CD4-positive, alpha-beta memory T cell (primary cell): ENCODE data around the gene CELA3B. TPM values are rescaled to one million over a fixed set of nuclear protein-coding genes. Genes with fewer than 3 reads are reported as not detected.
"Not testable (repeated sequence)": the region's sequence is repeated elsewhere in the genome, so short reads cannot be mapped to it uniquely, and the experiment has no call there.

Source experiments
- CTCF ChIA-PET: fragments of 350-600 bp; sonication (Branson Sonifier 250); formaldehyde crosslinking; loops from one replicate; lab custom pipeline; 2021; ENCODE audit warnings: inconsistent platforms; ENCODE audit not compliant: partially characterized antibody; lab: Charles Lee
- POLR2A ChIA-PET: fragments of 350-600 bp; sonication (Branson Sonifier 250); formaldehyde crosslinking; loops from one replicate; lab custom pipeline; 2021; ENCODE audit not compliant: partially characterized antibody; lab: Charles Lee
- DNase-seq, 5 donors: peaks; one replicate each; pipeline versions ENCODE4 v3.0.0 to v3.0.0-alpha.2; 2020 to 2022; ENCODE audit warnings: mixed read lengths in 1 of 5
- H3K27ac ChIP-seq: one replicate; pipeline ENCODE4 v1.7.0; 2013; ENCODE audit warnings: low read depth, low read length
- H3K27me3 ChIP-seq: 2 replicates; pipeline ENCODE4 v1.7.0; 2013; ENCODE audit warnings: mild to moderate bottlenecking, low read length, moderate library complexity; ENCODE audit not compliant: insufficient read depth
- H3K36me3 ChIP-seq: 2 replicates; pipeline ENCODE4 v1.7.0; 2013; ENCODE audit warnings: mild to moderate bottlenecking, low read length, moderate library complexity; ENCODE audit not compliant: insufficient read depth
- H3K4me1 ChIP-seq: 2 replicates; pipeline ENCODE4 v1.7.0; 2013; ENCODE audit warnings: mild to moderate bottlenecking, low read length, moderate library complexity; ENCODE audit not compliant: insufficient read depth
- H3K4me3 ChIP-seq, 2 donors: one replicate each; pipeline ENCODE4 v1.7.0; 2013; ENCODE audit warnings: low read length in 2 of 2, mild to moderate bottlenecking in 1 of 2
- H3K9me3 ChIP-seq, 2 donors: one replicate each; pipeline ENCODE4 v1.7.0; 2013; ENCODE audit warnings: low read length in 2 of 2, control low read depth in 1 of 2; ENCODE audit not compliant: control insufficient read depth in 1 of 2
- H3K27ac Mint-ChIP-seq, 7 donors: one replicate each; pipeline ENCODE4 v1.8.0; 2020 to 2021; ENCODE audit warnings: mixed read lengths in 7 of 7, mild to moderate bottlenecking in 6 of 7, inconsistent platforms in 3 of 7, moderate library complexity in 3 of 7
- H3K27me3 Mint-ChIP-seq, 2 donors: one replicate each; pipeline ENCODE4 v1.8.0; 2020 to 2021; ENCODE audit warnings: mixed read lengths in 2 of 2
- H3K36me3 Mint-ChIP-seq, 2 donors: one replicate each; pipeline ENCODE4 v1.8.0; 2020 to 2021; ENCODE audit warnings: mixed read lengths in 2 of 2, inconsistent platforms in 1 of 2, mild to moderate bottlenecking in 1 of 2
- H3K4me1 Mint-ChIP-seq, 4 donors: one replicate each; pipeline ENCODE4 v1.8.0; 2020 to 2021; ENCODE audit warnings: mixed read lengths in 4 of 4, mild to moderate bottlenecking in 1 of 4
- H3K4me3 Mint-ChIP-seq, 8 donors: one replicate each; pipeline ENCODE4 v1.8.0; 2020 to 2021; ENCODE audit warnings: mixed read lengths in 8 of 8, mild to moderate bottlenecking in 7 of 8, moderate library complexity in 6 of 8, inconsistent platforms in 3 of 8
- H3K9me3 Mint-ChIP-seq, 8 donors: one replicate each; pipeline ENCODE4 v1.8.0; 2020 to 2021; ENCODE audit warnings: mixed read lengths in 8 of 8, mild to moderate bottlenecking in 5 of 8, inconsistent platforms in 3 of 8, moderate library complexity in 1 of 8
- intact Hi-C: fragments of 100-400 bp; cut with micrococcal nuclease; formaldehyde crosslinking; loops from one replicate; pipeline ENCODE4 v1.15.1; 2023
- polyA plus RNA-seq, 2 donors: library from polyadenylated mRNA; unstranded; fragments of 300-500 nt; fragmentation: Illumina TruSeq; gene quantifications; one replicate each; pipeline ENCODE4 v1.2.3, GENCODE V29; 2021
- total RNA-seq, 2 experiments: library from RNA; stranded (reverse); gene quantifications; one replicate each; pipeline ENCODE4 v1.2.3, GENCODE V29; 2021

CELA3B gene
- total and polyA plus RNA-seq, 4 experiments from 2014 or later = not detected

DNA sequence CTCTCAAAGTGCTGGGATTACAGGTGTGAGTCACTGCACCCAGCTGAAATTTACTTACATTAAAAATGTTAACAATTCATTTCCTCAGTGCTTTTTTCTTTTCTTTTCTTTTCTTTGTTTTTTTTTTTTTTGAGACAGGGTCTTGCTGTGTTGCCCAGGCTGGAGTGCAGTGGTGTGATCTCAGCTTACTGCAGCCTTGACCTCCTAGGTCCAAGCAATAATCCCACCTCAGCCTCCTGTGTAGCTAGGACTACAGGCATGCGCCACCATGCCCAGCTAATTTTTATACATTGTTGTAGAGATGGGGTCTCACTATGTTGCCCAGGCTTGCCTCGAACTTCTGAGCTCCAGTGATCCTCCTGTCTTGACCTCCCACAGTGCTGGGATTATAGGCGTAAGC lies 27.1 kb downstream of the CELA3B start:
- H3K27me3 ChIP-seq, H3K27ac ChIP-seq, DNase-seq, POLR2A ChIA-PET, H3K4me3 Mint-ChIP-seq, intact Hi-C loops, H3K36me3 Mint-ChIP-seq, H3K9me3 ChIP-seq, H3K27me3 Mint-ChIP-seq, H3K4me3 ChIP-seq, H3K9me3 Mint-ChIP-seq, H3K27ac Mint-ChIP-seq, H3K36me3 ChIP-seq, H3K4me1 Mint-ChIP-seq, H3K4me1 ChIP-seq: not testable (repeated sequence)
- CTCF ChIA-PET = interaction anchor here (0.7 kb wide), 1 partner anchor 35 kb away, joined by 3 read pairs; no protein-coding TSS in a partner anchor

DNA sequence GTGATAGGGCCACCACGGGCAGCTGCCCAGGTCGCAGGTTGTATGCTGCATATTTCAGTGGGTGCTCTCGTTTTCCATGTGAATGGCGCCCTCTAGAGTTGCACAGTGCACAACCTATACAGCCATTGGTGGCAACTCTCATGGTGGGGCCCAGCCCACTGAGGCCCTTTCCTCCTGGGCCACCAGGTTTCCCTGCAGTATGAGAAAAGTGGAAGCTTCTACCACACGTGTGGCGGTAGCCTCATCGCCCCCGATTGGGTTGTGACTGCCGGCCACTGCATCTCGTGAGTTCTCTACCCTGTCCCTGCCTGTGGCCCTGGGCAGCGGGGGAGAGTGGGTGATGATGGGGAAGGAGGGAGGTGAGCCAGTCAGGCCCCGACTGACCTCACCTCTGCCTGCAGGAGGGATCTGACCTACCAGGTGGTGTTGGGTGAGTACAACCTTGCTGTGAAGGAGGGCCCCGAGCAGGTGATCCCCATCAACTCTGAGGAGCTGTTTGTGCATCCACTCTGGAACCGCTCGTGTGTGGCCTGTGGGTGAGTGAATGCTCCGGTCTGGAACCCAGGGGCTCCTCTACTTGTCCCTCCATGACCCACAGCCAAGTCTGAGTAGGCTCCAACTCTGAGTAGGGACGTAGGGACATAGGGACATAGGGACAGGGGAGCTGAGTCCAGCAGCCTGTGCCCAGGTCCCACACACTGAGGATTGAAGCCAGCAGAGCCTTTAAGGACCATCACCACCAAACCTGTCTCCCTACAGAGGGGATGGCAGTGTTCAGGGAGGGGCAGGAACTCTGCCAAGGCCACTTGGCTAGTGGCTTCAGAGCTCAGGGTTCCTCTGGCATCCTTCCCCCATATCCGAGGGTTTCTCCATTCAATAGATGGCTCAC lies 28.7 kb downstream of the CELA3B start:
- H3K36me3 ChIP-seq, H3K4me3 Mint-ChIP-seq, H3K4me3 ChIP-seq, H3K27me3 ChIP-seq, H3K9me3 Mint-ChIP-seq, H3K4me1 Mint-ChIP-seq, H3K9me3 ChIP-seq, intact Hi-C loops, CTCF ChIA-PET, H3K27me3 Mint-ChIP-seq, H3K27ac ChIP-seq, H3K36me3 Mint-ChIP-seq, H3K27ac Mint-ChIP-seq, POLR2A ChIA-PET, H3K4me1 ChIP-seq: not testable (repeated sequence)
- DNase-seq = peak in 1 of 5 donors; percentile 9

DNA sequence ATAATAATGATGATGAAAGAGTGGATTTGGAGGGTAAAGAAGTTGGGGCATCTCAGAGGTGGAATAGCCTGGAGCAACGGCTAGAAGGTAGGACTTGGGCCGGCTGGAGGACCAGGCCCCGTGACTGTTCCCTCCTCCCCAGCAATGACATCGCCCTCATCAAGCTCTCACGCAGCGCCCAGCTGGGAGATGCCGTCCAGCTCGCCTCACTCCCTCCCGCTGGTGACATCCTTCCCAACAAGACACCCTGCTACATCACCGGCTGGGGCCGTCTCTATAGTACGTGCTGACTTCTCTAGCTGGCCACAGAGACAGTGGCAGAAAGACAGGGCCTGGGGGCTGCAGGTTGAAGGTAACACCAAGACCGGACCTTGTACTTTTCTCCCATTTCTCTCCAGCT lies 29.9 kb downstream of the CELA3B start:
- POLR2A ChIA-PET, H3K9me3 Mint-ChIP-seq, H3K27me3 Mint-ChIP-seq, H3K36me3 ChIP-seq, H3K27ac Mint-ChIP-seq, H3K27me3 ChIP-seq, DNase-seq, H3K4me1 Mint-ChIP-seq, H3K36me3 Mint-ChIP-seq, H3K27ac ChIP-seq, intact Hi-C loops, H3K4me3 ChIP-seq, CTCF ChIA-PET, H3K4me3 Mint-ChIP-seq, H3K4me1 ChIP-seq, H3K9me3 ChIP-seq: not testable (repeated sequence)

DNA sequence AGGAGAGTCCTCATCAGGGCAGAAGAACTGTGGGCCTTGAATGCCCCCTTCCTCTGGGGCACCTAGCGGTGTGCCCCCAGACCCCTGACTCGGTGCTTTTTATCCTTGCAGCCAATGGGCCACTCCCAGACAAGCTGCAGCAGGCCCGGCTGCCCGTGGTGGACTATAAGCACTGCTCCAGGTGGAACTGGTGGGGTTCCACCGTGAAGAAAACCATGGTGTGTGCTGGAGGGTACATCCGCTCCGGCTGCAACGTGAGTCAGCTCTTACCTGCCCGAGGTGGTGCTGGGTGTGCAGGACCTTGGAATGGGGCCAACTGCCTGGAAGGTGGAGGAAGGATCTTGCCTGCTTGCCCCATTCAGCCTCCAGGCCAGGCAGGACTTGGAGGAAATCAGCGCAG lies 30.4 kb downstream of the CELA3B start:
- H3K9me3 Mint-ChIP-seq, H3K36me3 ChIP-seq, POLR2A ChIA-PET, H3K27ac Mint-ChIP-seq, intact Hi-C loops, H3K27me3 Mint-ChIP-seq, H3K27ac ChIP-seq, H3K4me1 Mint-ChIP-seq, CTCF ChIA-PET, H3K27me3 ChIP-seq, H3K4me1 ChIP-seq, H3K4me3 ChIP-seq, H3K9me3 ChIP-seq, DNase-seq, H3K4me3 Mint-ChIP-seq, H3K36me3 Mint-ChIP-seq: not testable (repeated sequence)

DNA sequence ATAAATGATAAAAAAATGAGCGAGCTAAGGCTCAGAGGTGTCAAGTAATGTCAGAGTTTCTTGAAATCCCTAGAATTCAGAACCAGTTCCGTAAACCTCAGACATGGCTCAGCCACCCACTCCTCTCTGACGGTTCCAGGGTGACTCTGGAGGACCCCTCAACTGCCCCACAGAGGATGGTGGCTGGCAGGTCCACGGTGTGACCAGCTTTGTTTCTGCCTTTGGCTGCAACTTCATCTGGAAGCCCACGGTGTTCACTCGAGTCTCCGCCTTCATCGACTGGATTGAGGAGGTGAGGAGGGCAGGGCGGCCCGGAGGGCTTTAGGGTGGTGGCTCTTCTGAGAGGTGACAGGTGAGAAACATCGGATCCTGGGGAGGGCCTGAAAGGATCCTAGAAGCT lies 32.7 kb downstream of the CELA3B start:
- H3K4me3 Mint-ChIP-seq, H3K9me3 Mint-ChIP-seq, H3K27ac Mint-ChIP-seq, H3K36me3 ChIP-seq, CTCF ChIA-PET, H3K9me3 ChIP-seq, DNase-seq, POLR2A ChIA-PET, H3K4me1 ChIP-seq, H3K27me3 ChIP-seq, intact Hi-C loops, H3K36me3 Mint-ChIP-seq, H3K4me3 ChIP-seq, H3K27ac ChIP-seq, H3K4me1 Mint-ChIP-seq, H3K27me3 Mint-ChIP-seq: not testable (repeated sequence)

- intact Hi-C loops, H3K4me3 Mint-ChIP-seq, CTCF ChIA-PET, H3K4me1 Mint-ChIP-seq, H3K27me3 ChIP-seq, H3K4me1 ChIP-seq, H3K4me3 ChIP-seq, H3K36me3 ChIP-seq, POLR2A ChIA-PET, H3K9me3 Mint-ChIP-seq, H3K9me3 ChIP-seq, H3K27me3 Mint-ChIP-seq, H3K27ac Mint-ChIP-seq, H3K36me3 Mint-ChIP-seq, H3K27ac ChIP-seq, DNase-seq: not testable (repeated sequence)
These were observed 35.9 kb downstream of the CELA3B start for GRCh38 chr1:22012752-22013151.

DNA sequence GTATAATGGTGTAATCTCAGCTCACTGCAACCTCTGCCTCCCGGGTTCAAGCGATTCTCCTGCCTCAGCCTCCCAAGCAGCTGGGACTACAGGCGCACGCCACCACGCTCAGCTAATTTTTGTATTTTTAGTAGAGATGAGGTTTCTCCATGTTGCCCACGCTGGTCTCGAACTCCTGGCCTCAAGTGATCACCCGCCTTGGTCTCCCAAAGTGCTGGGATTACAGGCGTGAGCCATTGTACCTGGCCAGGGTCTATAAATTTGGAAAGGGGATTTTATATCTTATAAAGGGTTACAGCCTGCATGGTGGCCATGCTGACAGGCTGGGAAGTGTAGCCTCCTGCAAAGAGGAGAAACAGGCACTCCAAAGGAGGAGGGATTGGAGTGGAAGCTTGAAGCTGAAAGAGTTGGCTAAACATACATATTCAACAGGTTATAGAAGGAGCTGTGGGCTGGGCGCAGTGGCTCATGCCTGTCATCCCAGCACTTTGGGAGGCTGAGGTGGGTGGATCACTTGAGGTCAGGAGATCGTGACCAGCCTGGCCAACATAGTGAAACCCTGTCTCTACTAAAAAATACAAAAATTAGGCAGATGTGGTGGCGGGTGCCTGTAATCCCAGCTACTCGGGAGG lies 37.9 kb downstream of the CELA3B start:
- H3K27me3 ChIP-seq, H3K36me3 ChIP-seq, H3K27ac ChIP-seq, H3K27me3 Mint-ChIP-seq, H3K9me3 ChIP-seq, H3K4me3 ChIP-seq, POLR2A ChIA-PET, intact Hi-C loops, CTCF ChIA-PET, DNase-seq, H3K36me3 Mint-ChIP-seq, H3K27ac Mint-ChIP-seq, H3K9me3 Mint-ChIP-seq: not testable (repeated sequence)
- H3K4me1 ChIP-seq = peaks cover 15% of the 10 kb centered on the region
- Mint-ChIP-seq H3K4me1 (peaks cover 11 to 14% (median 13%) of the 10 kb centered on the region in 4 donors), H3K4me3 (peak overlapping the region in 1 of 8 donors; percentile 16)
